OCI-LY1 (cell line): ENCODE results near the gene BTBD10.

ENCODE experiments used
- EZH2 ChIP-seq: fragments of 200-600 bp; sonication (generic), shearing (Covaris generic); IDR thresholded peaks from 2 replicates; pipeline ENCODE4 v1.8.0; 2017; ENCODE audit warnings: borderline replicate concordance, mixed run types, mild to moderate bottlenecking, antibody characterized with exemption, low read length, moderate library complexity, mixed read lengths
- TF ChIP-seq, protein P1 (sequence below): fragments of 200-600 bp; sonication (generic), shearing (Covaris generic); IDR thresholded peaks from 2 replicates; pipeline ENCODE4 v1.5.1; 2017; ENCODE audit warnings: mild to moderate bottlenecking, antibody characterized with exemption, low read length, moderate library complexity, mixed read lengths

DNA sequence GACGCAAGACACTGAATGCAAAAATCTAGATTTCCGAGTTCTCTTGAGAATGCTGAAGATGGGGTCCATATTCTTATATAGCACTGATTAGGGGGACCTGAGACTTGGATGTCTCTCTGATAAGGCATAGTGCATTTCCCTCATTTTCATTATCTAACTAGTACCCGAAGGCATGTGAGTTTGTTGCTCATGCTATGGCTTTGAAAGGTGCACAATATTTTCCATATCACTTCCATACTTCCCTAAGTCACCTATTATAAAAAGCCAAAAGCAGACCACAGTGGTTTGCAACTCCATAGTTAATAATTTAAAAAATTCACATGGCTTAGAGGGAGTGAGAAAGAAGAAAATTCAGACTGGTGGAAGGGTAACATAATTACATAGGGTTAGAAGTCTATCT lies 1.7 kb downstream of the BTBD10 start:
- TF ChIP-seq, protein P1, sequence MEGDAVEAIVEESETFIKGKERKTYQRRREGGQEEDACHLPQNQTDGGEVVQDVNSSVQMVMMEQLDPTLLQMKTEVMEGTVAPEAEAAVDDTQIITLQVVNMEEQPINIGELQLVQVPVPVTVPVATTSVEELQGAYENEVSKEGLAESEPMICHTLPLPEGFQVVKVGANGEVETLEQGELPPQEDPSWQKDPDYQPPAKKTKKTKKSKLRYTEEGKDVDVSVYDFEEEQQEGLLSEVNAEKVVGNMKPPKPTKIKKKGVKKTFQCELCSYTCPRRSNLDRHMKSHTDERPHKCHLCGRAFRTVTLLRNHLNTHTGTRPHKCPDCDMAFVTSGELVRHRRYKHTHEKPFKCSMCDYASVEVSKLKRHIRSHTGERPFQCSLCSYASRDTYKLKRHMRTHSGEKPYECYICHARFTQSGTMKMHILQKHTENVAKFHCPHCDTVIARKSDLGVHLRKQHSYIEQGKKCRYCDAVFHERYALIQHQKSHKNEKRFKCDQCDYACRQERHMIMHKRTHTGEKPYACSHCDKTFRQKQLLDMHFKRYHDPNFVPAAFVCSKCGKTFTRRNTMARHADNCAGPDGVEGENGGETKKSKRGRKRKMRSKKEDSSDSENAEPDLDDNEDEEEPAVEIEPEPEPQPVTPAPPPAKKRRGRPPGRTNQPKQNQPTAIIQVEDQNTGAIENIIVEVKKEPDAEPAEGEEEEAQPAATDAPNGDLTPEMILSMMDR: no peak
- no peak for TF ChIP-seq EZH2
